Measurements from ENCODE around the gene CIRBP.
A peak's percentile ranks its signal among the peaks of the same experiment; 100 is the strongest.

CIRBP gene

GRCh38 chr19:1231729-1232637 is 37.1 kb upstream of the CIRBP start:
- DNase-seq: no peak

GRCh38 chr19:1232652-1233072 is 36.5 kb upstream of the CIRBP start:
- DNase-seq: no peak

- no peak for DNase-seq
Measured at GRCh38 chr19:1233115-1233667, 35.9 kb upstream of the CIRBP start.

GRCh38 chr19:1234051-1234954 is 34.8 kb upstream of the CIRBP start:
- DNase-seq: no peak

GRCh38 chr19:1234955-1235380 is 34.2 kb upstream of the CIRBP start:
- no peak for DNase-seq

GRCh38 chr19:1235625-1236538 is 33.2 kb upstream of the CIRBP start:
- no peak for DNase-seq

GRCh38 chr19:1236576-1236975 is 32.6 kb upstream of the CIRBP start:
- DNase-seq: no peak

GRCh38 chr19:1237027-1237659 is 32.0 kb upstream of the CIRBP start:
- no peak for DNase-seq

GRCh38 chr19:1237754-1238368 is 31.3 kb upstream of the CIRBP start, which contains the start of gene CBARP:
TSS of gene CBARP (minus strand) at chr19:1238005. CDS start at chr19:1236100, 1,905 bp downstream.
- DNase-seq: peak; percentile 57

- DNase-seq: no peak
Measured at GRCh38 chr19:1238369-1239303, 30.5 kb upstream of the CIRBP start.

- DNase-seq: no peak
Measured at GRCh38 chr19:1239420-1239795, 29.7 kb upstream of the CIRBP start.

- DNase-seq: peak; percentile 95
Measured at GRCh38 chr19:1239796-1240737, 29.1 kb upstream of the CIRBP start.

GRCh38 chr19:1240925-1241324 is 28.2 kb upstream of the CIRBP start:
- no peak for DNase-seq

GRCh38 chr19:1241417-1242095 is 27.6 kb upstream of the CIRBP start, which contains the start of gene ATP5F1D:
TSS of gene ATP5F1D (plus strand) at chr19:1241751. CDS start at chr19:1241851, 100 bp downstream.
- DNase-seq: peak; percentile 96

- DNase-seq: peak; percentile 88
Measured at GRCh38 chr19:1243768-1244692, 25.1 kb upstream of the CIRBP start.

GRCh38 chr19:1244693-1245451 is 24.3 kb upstream of the CIRBP start:
- no peak for DNase-seq
